ENCODE data around the gene CRYL1. TPM values are rescaled to one million over a fixed set of nuclear protein-coding genes. Genes with fewer than 3 reads are reported as not detected.

Gene CRYL1, protein sequence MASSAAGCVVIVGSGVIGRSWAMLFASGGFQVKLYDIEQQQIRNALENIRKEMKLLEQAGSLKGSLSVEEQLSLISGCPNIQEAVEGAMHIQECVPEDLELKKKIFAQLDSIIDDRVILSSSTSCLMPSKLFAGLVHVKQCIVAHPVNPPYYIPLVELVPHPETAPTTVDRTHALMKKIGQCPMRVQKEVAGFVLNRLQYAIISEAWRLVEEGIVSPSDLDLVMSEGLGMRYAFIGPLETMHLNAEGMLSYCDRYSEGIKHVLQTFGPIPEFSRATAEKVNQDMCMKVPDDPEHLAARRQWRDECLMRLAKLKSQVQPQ
- 14.6 and 25.1 TPM in 2 replicates for total RNA-seq

DNA sequence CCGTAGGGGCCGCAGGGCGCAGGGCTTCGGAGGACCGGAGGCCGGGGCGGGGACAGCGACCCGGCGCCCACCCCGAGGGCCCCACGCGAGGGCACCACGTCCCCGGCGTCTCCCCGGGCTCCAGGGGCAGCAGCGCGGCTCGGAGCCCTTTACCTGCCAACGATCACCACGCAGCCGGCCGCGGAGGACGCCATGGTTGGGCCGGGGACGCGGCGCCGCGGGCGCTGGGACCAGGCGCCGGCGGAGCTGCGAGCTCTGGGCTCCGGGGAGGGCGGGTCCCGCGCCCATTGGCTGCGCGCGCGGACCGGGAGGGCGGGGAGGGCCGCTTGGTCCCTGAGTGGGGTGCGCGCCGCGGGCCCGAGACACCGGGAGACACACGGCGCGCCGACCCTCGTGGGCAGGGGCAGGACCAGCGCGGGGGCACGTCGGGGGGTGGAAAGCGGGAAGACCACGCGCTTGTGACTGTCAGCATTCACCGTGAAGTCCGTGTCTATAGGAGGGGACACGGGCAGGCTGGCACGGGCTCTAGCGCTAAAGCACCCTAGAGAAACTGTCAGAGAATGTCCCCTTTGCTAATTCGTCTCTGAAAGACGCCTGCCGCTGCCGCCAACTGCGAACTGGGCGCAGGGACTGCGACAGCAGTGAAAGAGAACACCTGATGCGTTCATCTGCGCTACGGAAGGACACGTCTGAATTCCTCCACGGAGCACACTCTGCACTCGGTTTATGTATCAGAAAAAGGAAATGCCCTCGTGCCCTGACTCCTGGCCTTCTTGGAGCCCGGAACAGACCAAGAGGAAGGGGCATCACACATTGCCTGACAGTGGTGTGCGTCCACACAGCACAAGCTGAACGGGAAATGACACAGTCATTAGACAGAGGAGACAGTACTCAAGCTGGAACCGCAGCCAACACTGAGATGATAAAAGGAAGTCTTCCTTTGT is at the start of gene CRYL1:
Gene CRYL1 (minus strand): TSS at position 257 of the 944 bp plus-strand sequence. CDS start 63 bp downstream, at position 194.

DNA sequence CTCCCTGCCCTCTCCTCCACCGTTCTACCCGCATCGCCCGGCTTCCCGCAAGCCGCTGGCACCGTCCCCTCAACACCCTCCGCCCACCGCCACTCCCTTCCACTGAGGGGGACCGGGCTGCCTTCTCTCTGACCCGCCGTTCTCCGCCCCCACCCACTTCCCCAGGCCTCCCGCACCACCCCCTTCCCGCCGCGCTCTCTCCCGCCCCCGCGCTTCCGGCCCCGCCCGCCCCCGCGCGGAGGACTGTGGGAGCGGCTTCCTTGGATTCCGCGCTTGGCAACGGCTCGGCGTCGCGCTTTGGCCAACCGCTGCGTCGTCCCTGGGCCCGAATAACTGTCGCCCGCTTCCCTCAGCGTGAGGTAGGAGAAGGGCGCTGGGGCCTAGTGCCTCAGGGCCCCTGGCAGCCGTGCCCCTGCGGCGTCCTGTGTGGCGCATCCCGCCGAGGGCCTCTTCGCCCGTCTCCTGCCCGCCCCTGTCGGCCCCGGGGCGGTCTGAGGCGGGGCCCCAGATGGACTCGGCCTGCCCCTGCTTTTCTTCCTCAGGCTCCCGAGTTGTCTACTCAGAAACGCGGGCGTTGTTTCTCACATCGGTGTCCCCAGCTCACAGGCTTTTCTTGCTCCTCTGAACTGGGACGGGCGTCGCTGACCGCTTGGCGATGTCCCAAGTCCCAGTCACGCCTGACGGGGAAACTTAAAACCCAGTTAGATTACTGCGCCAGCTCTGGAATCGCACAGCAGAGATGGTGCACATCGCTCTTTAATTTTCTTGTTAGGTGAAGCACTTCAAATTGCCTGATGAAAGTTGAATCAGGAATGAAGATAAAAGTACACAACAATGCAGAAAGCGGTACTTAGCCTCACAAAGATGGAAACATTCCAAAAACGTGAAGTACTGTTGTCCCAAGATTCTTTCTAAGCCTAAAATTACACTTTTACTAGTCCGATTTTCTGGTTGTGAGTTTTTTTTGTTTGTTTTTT is 41.5 kb upstream of the CRYL1 start, which contains the start of gene IFT88:
Gene IFT88 (plus strand): TSS at position 260 of the 977 bp plus-strand sequence. CDS start 7,229 bp downstream, outside the sequence.

Other genes with a start within 250 kb of the CRYL1 start
- gene IFT88, start 41.3 kb upstream of the CRYL1 start, total RNA-seq: 5.4 and 6.3 TPM in 2 replicates
- 7.5 and 16.8 TPM in 2 replicates for gene IL17D, start 177.8 kb upstream of the CRYL1 start, total RNA-seq
- gene EEF1AKMT1, start 248.1 kb upstream of the CRYL1 start, total RNA-seq: 10.0 and 11.6 TPM in 2 replicates